ENCODE data around the gene PRKAR1B. TPM values are rescaled to one million over a fixed set of nuclear protein-coding genes. Genes with fewer than 3 reads are reported as not detected.

PRKAR1B gene
- total RNA-seq, 2 donors from 2014 or later, result 15.6 to 18.4 TPM

DNA sequence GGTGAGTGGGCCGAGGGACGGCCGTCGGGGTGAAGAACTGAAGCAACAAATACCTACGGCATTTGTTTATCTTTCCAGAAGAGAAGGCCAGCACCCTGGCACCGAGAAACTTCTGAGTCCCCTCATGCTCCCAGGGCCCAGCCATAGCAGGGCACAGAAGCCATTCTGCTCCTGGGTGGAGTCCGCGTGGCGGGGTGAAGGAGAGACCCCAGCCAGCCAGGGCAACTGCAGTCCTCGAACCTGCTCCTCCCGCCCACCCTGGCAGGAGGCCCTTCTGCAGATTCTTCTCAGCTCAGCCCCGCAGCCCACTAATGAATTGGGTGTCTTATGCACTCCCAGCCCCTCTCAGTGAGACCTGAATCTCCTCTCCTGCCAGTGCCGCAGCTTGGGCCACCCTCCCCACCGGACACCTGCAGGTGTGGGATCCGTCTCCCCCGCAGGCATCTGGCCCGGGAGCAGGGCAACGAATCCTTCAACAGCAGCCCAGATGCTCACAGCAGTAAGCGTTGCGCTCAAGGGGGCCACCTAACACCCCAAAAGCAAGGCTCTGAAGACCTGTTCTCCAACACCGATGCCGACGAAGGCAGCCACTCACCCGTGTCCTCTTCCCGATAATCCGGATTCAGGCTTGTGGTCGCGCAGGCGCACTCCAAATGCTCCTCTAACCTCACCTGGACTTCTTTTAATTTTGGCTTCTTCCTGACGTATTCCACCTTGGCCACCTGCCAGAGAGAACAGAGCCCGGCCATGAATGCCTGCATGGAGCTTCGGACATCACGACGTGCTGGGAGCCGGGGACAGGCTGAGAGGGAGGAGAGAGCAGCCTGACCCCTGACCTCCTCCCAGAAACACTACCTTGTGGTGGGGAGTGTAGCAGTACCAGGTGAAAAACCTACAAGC is 226.3 kb downstream of the PRKAR1B start:
- H3K9me3 ChIP-seq, result no peaks in the 10 kb centered on the region
- no peak overlapping the region for H3K4me3 ChIP-seq
- H3K4me1 ChIP-seq (ENCODE audit: control insufficient read depth in 1 of 2, low read depth in 2 of 2), result peaks cover 18 to 41% of the 10 kb centered on the region in 2 donors
- ATAC-seq (ENCODE audit: insufficient number of reproducible peaks, low FRiP score, low read depth) (no peak), DNase-seq (ENCODE audit: low spot score) (no peak)
- peaks cover 42% of the 10 kb centered on the region for H3K36me3 ChIP-seq
- H3K27me3 ChIP-seq (replicated peaks; ENCODE audit: insufficient read depth), result no peaks in the 10 kb centered on the region
- TF ChIP-seq, protein P1, sequence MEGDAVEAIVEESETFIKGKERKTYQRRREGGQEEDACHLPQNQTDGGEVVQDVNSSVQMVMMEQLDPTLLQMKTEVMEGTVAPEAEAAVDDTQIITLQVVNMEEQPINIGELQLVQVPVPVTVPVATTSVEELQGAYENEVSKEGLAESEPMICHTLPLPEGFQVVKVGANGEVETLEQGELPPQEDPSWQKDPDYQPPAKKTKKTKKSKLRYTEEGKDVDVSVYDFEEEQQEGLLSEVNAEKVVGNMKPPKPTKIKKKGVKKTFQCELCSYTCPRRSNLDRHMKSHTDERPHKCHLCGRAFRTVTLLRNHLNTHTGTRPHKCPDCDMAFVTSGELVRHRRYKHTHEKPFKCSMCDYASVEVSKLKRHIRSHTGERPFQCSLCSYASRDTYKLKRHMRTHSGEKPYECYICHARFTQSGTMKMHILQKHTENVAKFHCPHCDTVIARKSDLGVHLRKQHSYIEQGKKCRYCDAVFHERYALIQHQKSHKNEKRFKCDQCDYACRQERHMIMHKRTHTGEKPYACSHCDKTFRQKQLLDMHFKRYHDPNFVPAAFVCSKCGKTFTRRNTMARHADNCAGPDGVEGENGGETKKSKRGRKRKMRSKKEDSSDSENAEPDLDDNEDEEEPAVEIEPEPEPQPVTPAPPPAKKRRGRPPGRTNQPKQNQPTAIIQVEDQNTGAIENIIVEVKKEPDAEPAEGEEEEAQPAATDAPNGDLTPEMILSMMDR (IDR thresholded peaks at IDR 0.05), result no peak
- peak overlapping the region in 1 of 2 donors; percentile 4 for H3K27ac ChIP-seq

DNA sequence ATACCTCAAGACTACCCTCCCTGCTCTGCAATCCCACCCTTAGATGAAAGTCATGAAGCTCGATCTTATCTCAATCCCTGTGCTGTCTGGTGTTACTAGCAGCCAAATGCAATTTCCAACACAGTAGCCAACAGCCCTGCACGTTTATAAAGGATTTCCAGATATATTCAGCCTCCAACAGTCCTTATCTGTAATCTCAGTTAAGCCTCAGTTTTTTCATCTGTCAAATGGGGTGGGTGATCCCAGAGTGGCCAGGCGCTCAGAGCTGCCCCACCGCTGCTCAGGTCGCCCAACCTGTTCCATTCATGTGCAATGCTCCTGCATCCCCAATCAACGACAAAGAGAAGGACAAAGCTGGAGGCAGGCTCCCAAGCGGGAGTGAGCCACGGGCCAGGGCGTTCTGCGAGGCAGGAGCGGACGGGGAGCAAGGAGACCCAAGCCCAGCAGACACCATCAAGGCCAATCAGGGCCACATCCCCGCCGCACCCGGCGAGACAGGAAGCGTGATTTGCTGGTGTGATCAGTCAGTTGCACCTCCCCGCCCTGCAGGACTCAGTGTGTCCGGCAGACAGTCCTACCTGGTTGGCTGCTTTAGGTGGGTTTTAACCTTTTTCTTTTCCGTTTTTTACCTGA is 227.1 kb downstream of the PRKAR1B start:
- peaks cover 10 to 33% of the 10 kb centered on the region in 2 donors for H3K4me1 ChIP-seq (ENCODE audit: control insufficient read depth in 1 of 2, low read depth in 2 of 2)
- DNase-seq (ENCODE audit: low spot score) (no peak), ATAC-seq (ENCODE audit: insufficient number of reproducible peaks, low FRiP score, low read depth) (no peak)
- H3K9me3 ChIP-seq, result no peaks in the 10 kb centered on the region
- no peaks in the 10 kb centered on the region for H3K27me3 ChIP-seq (replicated peaks; ENCODE audit: insufficient read depth)
- TF ChIP-seq, protein P1 (IDR thresholded peaks at IDR 0.05), result no peak
- no peak overlapping the region for H3K4me3 ChIP-seq
- no peak overlapping the region for H3K27ac ChIP-seq
- H3K36me3 ChIP-seq, result peaks cover 42% of the 10 kb centered on the region

Other genes with a start within 250 kb of the PRKAR1B start
- gene PDGFA, start 207.4 kb downstream of the PRKAR1B start, total RNA-seq, result 100 to 1,000 TPM; 175 to 219 TPM
- 10 to 100 TPM; 16.7 to 23.4 TPM for gene DNAAF5, start 582 bp downstream of the PRKAR1B start, total RNA-seq
- 100 to 1,000 TPM; 205 to 319 TPM for gene SUN1, start 105.2 kb upstream of the PRKAR1B start, total RNA-seq
- 10 to 100 TPM; 26.9 to 28.4 TPM for gene GET4, start 149.3 kb upstream of the PRKAR1B start, total RNA-seq
- gene ADAP1, start 227.4 kb upstream of the PRKAR1B start, total RNA-seq, result 10 to 100 TPM; 24.5 to 24.6 TPM
- gene COX19, start 248.3 kb upstream of the PRKAR1B start, total RNA-seq, result 10 to 100 TPM in 1 of 2 donors, 1 to 10 TPM in 1; 7.2 to 18.1 TPM

All from thoracic aorta (tissue), 2 donors.